Measurements from ENCODE around the gene XKR7.
"Not testable (repeated sequence)": the region's sequence is repeated elsewhere in the genome, so short reads cannot be mapped to it uniquely, and the experiment has no call there.

XKR7 gene

GRCh38 chr20:31967830-31968249, at the start of gene XKR7:
TSS of gene XKR7 (plus strand) at chr20:31968151. CDS start at chr20:31968176, 25 bp downstream.
- no peak for DNase-seq

GRCh38 chr20:31918466-31919105, 49.4 kb upstream of the XKR7 start:
- DNase-seq, result no peak

- no peak for DNase-seq
Measured at GRCh38 chr20:31919410-31920155, 48.4 kb upstream of the XKR7 start.

GRCh38 chr20:31920275-31920855, 47.6 kb upstream of the XKR7 start:
- no peak for DNase-seq

GRCh38 chr20:31921480-31921879, 46.5 kb upstream of the XKR7 start:
- DNase-seq, result not testable (repeated sequence)

- no peak for DNase-seq
Measured at GRCh38 chr20:31922181-31922580, 45.8 kb upstream of the XKR7 start.

GRCh38 chr20:31922588-31922987, 45.4 kb upstream of the XKR7 start:
- no peak for DNase-seq

- DNase-seq, result no peak
Measured at GRCh38 chr20:31923388-31924331, 44.3 kb upstream of the XKR7 start.

- DNase-seq, result no peak
Measured at GRCh38 chr20:31924561-31924960, 43.4 kb upstream of the XKR7 start.

GRCh38 chr20:31925631-31926030, 42.3 kb upstream of the XKR7 start:
- no peak for DNase-seq

- DNase-seq, result no peak
Measured at GRCh38 chr20:31926493-31926892, 41.5 kb upstream of the XKR7 start.

- DNase-seq, result no peak
Measured at GRCh38 chr20:31927627-31928159, 40.3 kb upstream of the XKR7 start.

- DNase-seq, result not testable (repeated sequence)
Measured at GRCh38 chr20:31929631-31930030, 38.3 kb upstream of the XKR7 start.

GRCh38 chr20:31930779-31931178, 37.2 kb upstream of the XKR7 start:
- DNase-seq, result no peak

- no peak for DNase-seq
Measured at GRCh38 chr20:31933698-31934097, 34.3 kb upstream of the XKR7 start.

- DNase-seq, result no peak
Measured at GRCh38 chr20:31934491-31934890, 33.5 kb upstream of the XKR7 start.

- DNase-seq, result no peak
Measured at GRCh38 chr20:31934968-31935764, 32.8 kb upstream of the XKR7 start.

- DNase-seq, result no peak
Measured at GRCh38 chr20:31936420-31936819, 31.5 kb upstream of the XKR7 start.

- no peak for DNase-seq
Measured at GRCh38 chr20:31937820-31938219, 30.1 kb upstream of the XKR7 start.

GRCh38 chr20:31939661-31940060, 28.3 kb upstream of the XKR7 start:
- DNase-seq, result no peak

GRCh38 chr20:31943052-31943471, 24.9 kb upstream of the XKR7 start:
- no peak for DNase-seq

- DNase-seq, result no peak
Measured at GRCh38 chr20:31945319-31945718, 22.6 kb upstream of the XKR7 start.

All from activated effector memory CD4-positive, alpha-beta T cell treated with Interleukin-2 at 50 U/mL for 16 hours (primary cell).